GM12878 (cell line): ENCODE data around the gene METTL8. TPM values are rescaled to one million over a fixed set of nuclear protein-coding genes. Genes with fewer than 3 reads are reported as not detected.

Experiments used
- ATAC-seq: fragments of 200-7000 bp; cut with Tn5 transposase; 3 replicates; pipeline ENCODE4 v1.9.1; 2020; ENCODE audit warnings: mild to moderate bottlenecking, moderate library complexity
- BruUV-seq: library from RNA; stranded (reverse); fragments of 400-500 nt; replicated peaks from 2 replicates; lab custom pipeline; 2021; lab: Mats Ljungman, UMichigan
- CTCF ChIA-PET: fragments of 300-600 bp; sonication (Branson Sonifier 250); formaldehyde crosslinking; extraction: SDS; loops from one replicate; lab custom pipeline; 2021; ENCODE audit warnings: inconsistent platforms; lab: Yijun Ruan, JAX
- POLR2A ChIA-PET: fragments of 350-600 bp; formaldehyde crosslinking; extraction: SDS; loops from one replicate; lab custom pipeline; 2021; ENCODE audit warnings: inconsistent platforms; lab: Charles Lee
- RAD21 ChIA-PET: fragments of 300-600 bp; sonication (Branson Sonifier 250); formaldehyde crosslinking; loops from one replicate; lab custom pipeline; 2023; ENCODE audit warnings: antibody characterized with exemption; ENCODE audit not compliant: unreplicated experiment; lab: Charles Lee
- SMC1A ChIA-PET: fragments of 300-600 bp; sonication (Branson Sonifier 250); formaldehyde crosslinking; loops from one replicate; lab custom pipeline; 2023; ENCODE audit not compliant: unreplicated experiment, uncharacterized antibody; lab: Charles Lee
- DNase-seq: peaks from one replicate; pipeline ENCODE4 v3.0.0-alpha.2; 2011; ENCODE audit warnings: low read depth, low spot score
- FAIRE-seq: peaks from 3 replicates; lab custom pipeline; 2011; peaks lifted over from hg19 to GRCh38; lab: Jason Lieb, UNC
- H2AFZ ChIP-seq: 2 replicates; pipeline ENCODE4 v1.6.0; 2011; ENCODE audit warnings: low read depth, low read length, control low read depth; ENCODE audit not compliant: control insufficient read depth
- H3K27ac ChIP-seq: 2 replicates; pipeline ENCODE4 v1.5.1; 2011; ENCODE audit warnings: control low read depth; ENCODE audit not compliant: control insufficient read depth, insufficient read depth
- H3K27me3 ChIP-seq, 2 experiments: replicated peaks in 1 of 2; 2 replicates each; pipeline versions ENCODE4 v1.6.0 to v1.6.1; 2011; ENCODE audit warnings: low read length in 1 of 2; ENCODE audit not compliant: control insufficient read depth in 2 of 2, insufficient read depth in 2 of 2
- H3K36me3 ChIP-seq, 2 experiments: 2 replicates each; pipeline ENCODE4 v1.5.1; 2011; ENCODE audit warnings: low read length in 1 of 2; ENCODE audit not compliant: control insufficient read depth in 2 of 2, insufficient read depth in 2 of 2
- H3K4me1 ChIP-seq: 2 replicates; pipeline ENCODE4 v1.6.1; 2011; ENCODE audit warnings: mild to moderate bottlenecking, low read length, moderate library complexity, mixed read lengths; ENCODE audit not compliant: control insufficient read depth, insufficient read depth
- H3K4me2 ChIP-seq: 2 replicates; pipeline ENCODE4 v1.6.0; 2011; ENCODE audit warnings: control low read depth; ENCODE audit not compliant: control insufficient read depth, insufficient read depth
- H3K4me3 ChIP-seq: fragments of 200-600 bp; sonication (generic); 2 replicates; pipeline ENCODE4 v1.5.1; 2016
- H3K79me2 ChIP-seq: 2 replicates; pipeline ENCODE4 v1.6.0; 2011; ENCODE audit warnings: low read length; ENCODE audit not compliant: control insufficient read depth, insufficient read depth
- H3K9ac ChIP-seq: 2 replicates; pipeline ENCODE4 v1.8.0; 2011; ENCODE audit warnings: low read length, control low read depth, mixed read lengths; ENCODE audit not compliant: control insufficient read depth, insufficient read depth
- H3K9me3 ChIP-seq: replicated peaks from 3 replicates; pipeline ENCODE4 v1.5.1; 2011; ENCODE audit warnings: mild to moderate bottlenecking, low read length; ENCODE audit not compliant: control insufficient read depth, insufficient read depth
- H4K20me1 ChIP-seq: 2 replicates; pipeline ENCODE4 v1.6.0; 2011; ENCODE audit not compliant: control insufficient read depth, insufficient read depth
- BMI1 ChIP-seq: fragments of 450-650 bp; IDR thresholded peaks from 2 replicates; pipeline ENCODE4 v1.6.1; 2016; ENCODE audit warnings: mild to moderate bottlenecking, moderate library complexity, borderline replicate concordance
- ESRRA ChIP-seq: IDR thresholded peaks from 2 replicates; pipeline ENCODE4 v1.6.1; 2012; ENCODE audit warnings: mild to moderate bottlenecking, low read length, improper control_type of control experiment
- FOXK2 ChIP-seq: fragments of 450-650 bp; IDR thresholded peaks from 2 replicates; pipeline ENCODE4 v1.6.1; 2017; ENCODE audit warnings: mild to moderate bottlenecking, moderate library complexity
- GABPA ChIP-seq: IDR thresholded peaks from 2 replicates; pipeline ENCODE4 v1.6.1; 2014; ENCODE audit warnings: antibody characterized with exemption, low read depth, mild to moderate bottlenecking, inconsistent platforms
- IRF3 ChIP-seq: fragments of 450-650 bp; IDR thresholded peaks from 2 replicates; pipeline ENCODE4 v1.6.1; 2014; ENCODE audit warnings: mild to moderate bottlenecking
- MAX ChIP-seq: IDR thresholded peaks from 2 replicates; pipeline ENCODE4 v1.6.1; 2012; ENCODE audit warnings: low read depth, low read length, improper control_type of control experiment
- NRF1 ChIP-seq: conservative IDR thresholded peaks from 2 replicates; pipeline ENCODE4 v1.6.1; 2011; ENCODE audit warnings: mild to moderate bottlenecking, low read depth, low read length, improper control_type of control experiment
- POLR2AphosphoS2 ChIP-seq: IDR thresholded peaks from 2 replicates; pipeline ENCODE4 v1.6.1; 2011; ENCODE audit warnings: low read depth, mild to moderate bottlenecking, low read length, improper control_type of control experiment, moderate library complexity
- STAT1 ChIP-seq: fragments of 450-650 bp; conservative IDR thresholded peaks from 2 replicates; pipeline ENCODE4 v1.6.1; 2014; ENCODE audit warnings: antibody characterized with exemption, mild to moderate bottlenecking
- SUZ12 ChIP-seq: fragments of 200-600 bp; sonication (generic); IDR thresholded peaks from one replicate; pipeline ENCODE4 v1.6.1; 2018; ENCODE audit warnings: antibody characterized with exemption, mild to moderate bottlenecking; ENCODE audit not compliant: unreplicated experiment
- ZBTB33 ChIP-seq: fragments of 450-650 bp; IDR thresholded peaks from 2 replicates; pipeline ENCODE4 v1.6.1; 2017; ENCODE audit warnings: mild to moderate bottlenecking
- whole genome bisulfite sequencing: methylation state at CpG from one replicate; pipeline ENCODE4 v1.1.6; 2016; ENCODE audit warnings: low lambda C conversion rate; ENCODE audit not compliant: insufficient replicate concordance, insufficient coverage; ENCODE audit errors: missing lambda C conversion rate; 5-methylcytosine and 5-hydroxymethylcytosine counted together
- in situ Hi-C: fragments of 300-500 bp; cut with MboI; formaldehyde crosslinking; loops from 9 replicates; pipeline ENCODE4 v1.14.3; 2018; ENCODE audit warnings: mixed read lengths
- intact Hi-C: fragments of 100-400 bp; cut with micrococcal nuclease; formaldehyde crosslinking; loops from one replicate; pipeline ENCODE4 v1.14.2; 2022; ENCODE audit not compliant: unreplicated experiment
- polyA plus RNA-seq, 11 experiments: library from polyadenylated mRNA; depleted of rRNA in 4 of 11; unstranded in 6 of 11; stranded (reverse) in 5 of 11; fragments of >200 nt; fragmentation: Nextera tagmentation in 4 of 11; fragmentation: Illumina TruSeq in 1 of 11; extraction: Ambion mirVana in 4 of 11; extraction: Trizol in 1 of 11; gene quantifications; 1 replicate in 1 of 11; 2 replicates in 10 of 11; pipeline versions ENCODE4 v1.2.1 to v1.2.3, GENCODE V29; 2011 to 2016; ENCODE audit warnings: inconsistent platforms in 2 of 11, missing spikeins in 2 of 11, low read depth in 1 of 11
- total RNA-seq, 4 experiments: library from RNA; depleted of rRNA in 3 of 4; stranded (reverse); fragments of >200 nt in 3 of 4; fragmentation: Illumina TruSeq in 1 of 4; extraction: Trizol in 1 of 4; gene quantifications; 2 replicates each; pipeline versions ENCODE4 v1.2.1 to v1.2.3, GENCODE V29; 2013 to 2021
- TF ChIP-seq, protein P1 (sequence below): fragments of 450-650 bp; IDR thresholded peaks from 2 replicates; pipeline ENCODE4 v1.6.1; 2017; ENCODE audit warnings: borderline replicate concordance
- TF ChIP-seq, protein P2 (sequence below): IDR thresholded peaks from 2 replicates; pipeline ENCODE4 v1.6.1; 2012; ENCODE audit warnings: low read depth, low read length, improper control_type of control experiment
- TF ChIP-seq, protein P3 (sequence below): IDR thresholded peaks from 2 replicates; pipeline ENCODE4 v1.6.1; 2011; ENCODE audit warnings: low read depth, mild to moderate bottlenecking, low read length, moderate library complexity, borderline replicate concordance; ENCODE audit errors: extremely low read depth

The METTL8 gene
- total and polyA plus RNA-seq, 10 of the 15 experiments (the other 5 are each of a cell fraction or from before 2014, with no cell fraction given) = 30.8 to 96.3 (median 51.5) TPM

DNA sequence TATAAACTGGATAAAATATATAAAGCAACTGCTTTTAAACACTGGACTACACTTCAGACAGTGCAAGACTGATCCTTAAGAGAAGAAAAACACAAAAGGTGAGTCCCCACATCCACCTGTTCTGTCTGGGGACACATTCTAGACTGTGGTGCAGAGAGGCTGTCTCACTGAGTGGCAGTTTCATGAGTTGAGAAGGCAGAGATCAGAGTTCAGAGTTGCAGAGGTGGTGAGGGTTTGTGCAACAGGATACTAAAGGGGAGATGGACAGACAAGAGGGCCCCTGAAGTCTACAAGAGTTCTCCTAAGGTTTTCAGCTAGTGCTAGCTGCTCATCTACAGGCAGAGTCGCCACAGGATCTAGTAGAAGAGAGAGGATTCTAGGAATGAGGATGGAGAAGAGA lies 68.0 kb downstream of the METTL8 start:
- H4K20me1 ChIP-seq = no peaks in the 10 kb centered on the region
- H3K27ac ChIP-seq = no peak overlapping the region
- no peak for TF ChIP-seq STAT1
- TF ChIP-seq, protein P1, sequence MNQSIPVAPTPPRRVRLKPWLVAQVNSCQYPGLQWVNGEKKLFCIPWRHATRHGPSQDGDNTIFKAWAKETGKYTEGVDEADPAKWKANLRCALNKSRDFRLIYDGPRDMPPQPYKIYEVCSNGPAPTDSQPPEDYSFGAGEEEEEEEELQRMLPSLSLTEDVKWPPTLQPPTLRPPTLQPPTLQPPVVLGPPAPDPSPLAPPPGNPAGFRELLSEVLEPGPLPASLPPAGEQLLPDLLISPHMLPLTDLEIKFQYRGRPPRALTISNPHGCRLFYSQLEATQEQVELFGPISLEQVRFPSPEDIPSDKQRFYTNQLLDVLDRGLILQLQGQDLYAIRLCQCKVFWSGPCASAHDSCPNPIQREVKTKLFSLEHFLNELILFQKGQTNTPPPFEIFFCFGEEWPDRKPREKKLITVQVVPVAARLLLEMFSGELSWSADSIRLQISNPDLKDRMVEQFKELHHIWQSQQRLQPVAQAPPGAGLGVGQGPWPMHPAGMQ = no peak
- no peak for TF ChIP-seq FOXK2
- TF ChIP-seq, protein P2, sequence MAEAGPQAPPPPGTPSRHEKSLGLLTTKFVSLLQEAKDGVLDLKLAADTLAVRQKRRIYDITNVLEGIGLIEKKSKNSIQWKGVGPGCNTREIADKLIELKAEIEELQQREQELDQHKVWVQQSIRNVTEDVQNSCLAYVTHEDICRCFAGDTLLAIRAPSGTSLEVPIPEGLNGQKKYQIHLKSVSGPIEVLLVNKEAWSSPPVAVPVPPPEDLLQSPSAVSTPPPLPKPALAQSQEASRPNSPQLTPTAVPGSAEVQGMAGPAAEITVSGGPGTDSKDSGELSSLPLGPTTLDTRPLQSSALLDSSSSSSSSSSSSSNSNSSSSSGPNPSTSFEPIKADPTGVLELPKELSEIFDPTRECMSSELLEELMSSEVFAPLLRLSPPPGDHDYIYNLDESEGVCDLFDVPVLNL = no peak
- TF ChIP-seq IRF3 = no peak
- no peak for TF ChIP-seq MAX
- TF ChIP-seq ZBTB33 = no peak
- no peak for TF ChIP-seq SUZ12
- TF ChIP-seq ESRRA = no peak
- TF ChIP-seq, protein P3, sequence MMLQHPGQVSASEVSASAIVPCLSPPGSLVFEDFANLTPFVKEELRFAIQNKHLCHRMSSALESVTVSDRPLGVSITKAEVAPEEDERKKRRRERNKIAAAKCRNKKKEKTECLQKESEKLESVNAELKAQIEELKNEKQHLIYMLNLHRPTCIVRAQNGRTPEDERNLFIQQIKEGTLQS = no peak
- TF ChIP-seq BMI1 = no peak
- no peak for TF ChIP-seq POLR2AphosphoS2
- no peak for TF ChIP-seq GABPA
- TF ChIP-seq NRF1 = no peak
- ChIA-PET POLR2A (no interaction called here), SMC1A (no interaction called here), RAD21 (no interaction called here), CTCF (no interaction called here)
- no peak overlapping the region for H3K9ac ChIP-seq
- H3K9me3 ChIP-seq = peaks cover 14% of the 10 kb centered on the region
- DNase-seq (no peak), FAIRE-seq (no peak), ATAC-seq (no peak)
- intact Hi-C loops (no loop called here), in situ Hi-C loops (no loop called here)
- no peaks in the 10 kb centered on the region for H3K27me3 ChIP-seq
- H3K4me1 ChIP-seq = peaks cover 7% of the 10 kb centered on the region
- 55% methylated on average over 1 of the region's 1 CpG for WGBS
- H2AFZ ChIP-seq = no peak overlapping the region
- H3K36me3 ChIP-seq = no peaks in the 10 kb centered on the region
- H3K4me3 ChIP-seq = no peak overlapping the region
- H3K79me2 ChIP-seq = peaks cover 3% of the 10 kb centered on the region
- no TSS peak for BruUV-seq
- no peak overlapping the region for H3K4me2 ChIP-seq
